Measurements from ENCODE around the gene SRP19.
A peak's percentile ranks its signal among the peaks of the same experiment; 100 is the strongest.
"Not testable (repeated sequence)": the region's sequence is repeated elsewhere in the genome, so short reads cannot be mapped to it uniquely, and the experiment has no call there.

SRP19 gene

GRCh38 chr5:112869948-112870347 lies 8.9 kb downstream of the SRP19 start:
- no peak for DNase-seq (ENCODE audit: low spot score)
- FAIRE-seq: no peak

- no peak for FAIRE-seq
Observed at GRCh38 chr5:112870966-112871365, 9.9 kb downstream of the SRP19 start.

GRCh38 chr5:112876362-112876761 lies 15.3 kb downstream of the SRP19 start:
- no peak for DNase-seq (ENCODE audit: low spot score)
- no peak for FAIRE-seq

More at GRCh38 chr5:112870966-112871365, 9.9 kb downstream of the SRP19 start:
- DNase-seq (ENCODE audit: low spot score): no peak

- DNase-seq (ENCODE audit: low spot score) (no peak), FAIRE-seq (no peak)
Observed at GRCh38 chr5:112878101-112878500, 17.0 kb downstream of the SRP19 start.

GRCh38 chr5:112878760-112879159 lies 17.7 kb downstream of the SRP19 start:
- FAIRE-seq: no peak
- no peak for DNase-seq (ENCODE audit: low spot score)

- DNase-seq (ENCODE audit: low spot score): no peak
- no peak for FAIRE-seq
Observed at GRCh38 chr5:112880219-112880964, 19.3 kb downstream of the SRP19 start.

- DNase-seq (ENCODE audit: low spot score) (no peak), FAIRE-seq (no peak)
Observed at GRCh38 chr5:112883192-112883591, 22.1 kb downstream of the SRP19 start.

GRCh38 chr5:112885001-112885400 lies 23.9 kb downstream of the SRP19 start:
- DNase-seq (ENCODE audit: low spot score): no peak
- no peak for FAIRE-seq

GRCh38 chr5:112886975-112887374 lies 25.9 kb downstream of the SRP19 start:
- DNase-seq (ENCODE audit: low spot score) (no peak), FAIRE-seq (no peak)

- not testable (repeated sequence) for FAIRE-seq
Observed at GRCh38 chr5:112892066-112892465, 31.0 kb downstream of the SRP19 start.

GRCh38 chr5:112892776-112893175 lies 31.7 kb downstream of the SRP19 start:
- DNase-seq (ENCODE audit: low spot score) (no peak), FAIRE-seq (no peak)

More at GRCh38 chr5:112892066-112892465, 31.0 kb downstream of the SRP19 start:
- not testable (repeated sequence) for DNase-seq (ENCODE audit: low spot score)

GRCh38 chr5:112895682-112896081 lies 34.6 kb downstream of the SRP19 start:
- FAIRE-seq: no peak

GRCh38 chr5:112902561-112902960 lies 41.5 kb downstream of the SRP19 start:
- DNase-seq (ENCODE audit: low spot score) (no peak), FAIRE-seq (no peak)

More at GRCh38 chr5:112895682-112896081, 34.6 kb downstream of the SRP19 start:
- DNase-seq (ENCODE audit: low spot score): no peak

GRCh38 chr5:112904996-112905395 lies 43.9 kb downstream of the SRP19 start:
- DNase-seq (ENCODE audit: low spot score): not testable (repeated sequence)

GRCh38 chr5:112906637-112907036 lies 45.5 kb downstream of the SRP19 start:
- no peak for DNase-seq (ENCODE audit: low spot score)
- FAIRE-seq: no peak

More at GRCh38 chr5:112904996-112905395, 43.9 kb downstream of the SRP19 start:
- not testable (repeated sequence) for FAIRE-seq

- DNase-seq (ENCODE audit: low spot score): no peak
- FAIRE-seq: no peak
Observed at GRCh38 chr5:112907166-112907631, 46.1 kb downstream of the SRP19 start.

GRCh38 chr5:112908854-112909253 lies 47.8 kb downstream of the SRP19 start:
- DNase-seq (ENCODE audit: low spot score): no peak
- no peak for FAIRE-seq

- no peak for FAIRE-seq
- no peak for DNase-seq (ENCODE audit: low spot score)
Observed at GRCh38 chr5:112910529-112910928, 49.4 kb downstream of the SRP19 start.

GRCh38 chr5:112914584-112914983 lies 53.5 kb downstream of the SRP19 start:
- FAIRE-seq: peak; percentile 74
- DNase-seq (ENCODE audit: low spot score): peak; percentile 56

- FAIRE-seq (no peak), DNase-seq (ENCODE audit: low spot score) (no peak)
Observed at GRCh38 chr5:112915831-112916230, 54.7 kb downstream of the SRP19 start.

- DNase-seq (ENCODE audit: low spot score) (no peak), FAIRE-seq (no peak)
Observed at GRCh38 chr5:112917453-112917995, 56.4 kb downstream of the SRP19 start.

GRCh38 chr5:112918136-112918535 lies 57.0 kb downstream of the SRP19 start:
- FAIRE-seq (no peak), DNase-seq (ENCODE audit: low spot score) (no peak)

GRCh38 chr5:112918679-112919078 lies 57.6 kb downstream of the SRP19 start:
- FAIRE-seq: no peak
- no peak for DNase-seq (ENCODE audit: low spot score)
